Mesothelial cell of epicardium (in vitro differentiated cells): ENCODE results near the gene DAGLB. TPM values are rescaled to one million over a fixed set of nuclear protein-coding genes. Genes with fewer than 3 reads are reported as not detected.

Experiments
- DNase-seq, 2 experiments: peaks; one replicate each; pipeline ENCODE4 v3.0.0; 2021; ENCODE audit warnings: low spot score in 2 of 2; ENCODE audit not compliant: unreplicated experiment in 2 of 2
- H3K27ac Mint-ChIP-seq: 2 replicates; pipeline ENCODE4 v1.8.0; 2021; ENCODE audit warnings: mixed read lengths
- H3K27me3 Mint-ChIP-seq: 2 replicates; pipeline ENCODE4 v1.8.0; 2021; ENCODE audit warnings: low read depth, mixed read lengths
- H3K36me3 Mint-ChIP-seq: 2 replicates; pipeline ENCODE4 v1.8.0; 2021; ENCODE audit warnings: mixed read lengths
- H3K4me1 Mint-ChIP-seq: 2 replicates; pipeline ENCODE4 v1.8.0; 2021; ENCODE audit warnings: mixed read lengths
- H3K4me3 Mint-ChIP-seq: 2 replicates; pipeline ENCODE4 v1.8.0; 2021; ENCODE audit warnings: mild to moderate bottlenecking, moderate library complexity, mixed read lengths
- H3K9me3 Mint-ChIP-seq: 2 replicates; pipeline ENCODE4 v1.8.0; 2021; ENCODE audit warnings: mixed read lengths
- CTCF ChIP-seq: fragments of 200-600 bp; sonication (generic); IDR thresholded peaks from one replicate; pipeline ENCODE4 v1.5.0; 2021; ENCODE audit warnings: antibody characterized with exemption; ENCODE audit not compliant: unreplicated experiment
- total RNA-seq: library from RNA; stranded (reverse); gene quantifications from 3 replicates; pipeline ENCODE4 v1.2.1, GENCODE V29; 2021

DAGLB gene
- total RNA-seq, 1 donor from 2014 or later, result 24.1 TPM

- H3K27me3 Mint-ChIP-seq, result no peaks in the 10 kb centered on the region
- peak overlapping the region; percentile 39 for H3K4me3 Mint-ChIP-seq
- peaks cover 4% of the 10 kb centered on the region for H3K9me3 Mint-ChIP-seq
- no peak for DNase-seq
- peaks cover 24% of the 10 kb centered on the region for H3K4me1 Mint-ChIP-seq
- TF ChIP-seq CTCF, result no peak
- no peak overlapping the region for H3K27ac Mint-ChIP-seq
- H3K36me3 Mint-ChIP-seq, result peaks cover 13% of the 10 kb centered on the region
These were observed 33.7 kb upstream of the DAGLB start for GRCh38 chr7:6481445-6481844.

- no peak for DNase-seq
- no peak for TF ChIP-seq CTCF
- H3K4me3 Mint-ChIP-seq, result no peak overlapping the region
- no peak overlapping the region for H3K27ac Mint-ChIP-seq
- H3K27me3 Mint-ChIP-seq, result no peaks in the 10 kb centered on the region
- peaks cover 24% of the 10 kb centered on the region for H3K4me1 Mint-ChIP-seq
- peaks cover 4% of the 10 kb centered on the region for H3K9me3 Mint-ChIP-seq
- H3K36me3 Mint-ChIP-seq, result peaks cover 13% of the 10 kb centered on the region
These were observed 32.5 kb upstream of the DAGLB start for GRCh38 chr7:6480323-6480660.

- peaks cover 20% of the 10 kb centered on the region for H3K4me1 Mint-ChIP-seq
- peaks cover 11% of the 10 kb centered on the region for H3K36me3 Mint-ChIP-seq
- no peak for DNase-seq
- H3K27me3 Mint-ChIP-seq, result no peaks in the 10 kb centered on the region
- TF ChIP-seq CTCF, result no peak
- H3K9me3 Mint-ChIP-seq, result no peaks in the 10 kb centered on the region
- no peak overlapping the region for H3K27ac Mint-ChIP-seq
- H3K4me3 Mint-ChIP-seq, result no peak overlapping the region
These were observed 31.3 kb upstream of the DAGLB start for GRCh38 chr7:6479067-6479466.

GRCh38 chr7:6478186-6478585, 30.4 kb upstream of the DAGLB start:
- no peak overlapping the region for H3K27ac Mint-ChIP-seq
- H3K9me3 Mint-ChIP-seq, result no peaks in the 10 kb centered on the region
- H3K4me3 Mint-ChIP-seq, result no peak overlapping the region
- H3K4me1 Mint-ChIP-seq, result peaks cover 20% of the 10 kb centered on the region
- TF ChIP-seq CTCF, result no peak
- no peaks in the 10 kb centered on the region for H3K27me3 Mint-ChIP-seq
- DNase-seq, result no peak
- H3K36me3 Mint-ChIP-seq, result peaks cover 11% of the 10 kb centered on the region

- Mint-ChIP-seq H3K27ac (no peak overlapping the region), H3K4me3 (no peak overlapping the region), H3K9me3 (no peaks in the 10 kb centered on the region), H3K27me3 (no peaks in the 10 kb centered on the region), H3K36me3 (peaks cover 12% of the 10 kb centered on the region), H3K4me1 (peaks cover 13% of the 10 kb centered on the region)
- no peak for TF ChIP-seq CTCF
- no peak for DNase-seq
These were observed 29.5 kb upstream of the DAGLB start for GRCh38 chr7:6477318-6477660.

GRCh38 chr7:6476596-6477317, 29.0 kb upstream of the DAGLB start:
- TF ChIP-seq CTCF, result no peak
- peaks cover 16% of the 10 kb centered on the region for H3K36me3 Mint-ChIP-seq
- no peak overlapping the region for H3K4me3 Mint-ChIP-seq
- H3K9me3 Mint-ChIP-seq, result no peaks in the 10 kb centered on the region
- no peak overlapping the region for H3K27ac Mint-ChIP-seq
- peaks cover 11% of the 10 kb centered on the region for H3K4me1 Mint-ChIP-seq
- DNase-seq, result no peak
- H3K27me3 Mint-ChIP-seq, result no peaks in the 10 kb centered on the region
